ENCODE results near the gene TTC27.
A peak's percentile ranks its signal among the peaks of the same experiment; 100 is the strongest.

TTC27 gene

DNA sequence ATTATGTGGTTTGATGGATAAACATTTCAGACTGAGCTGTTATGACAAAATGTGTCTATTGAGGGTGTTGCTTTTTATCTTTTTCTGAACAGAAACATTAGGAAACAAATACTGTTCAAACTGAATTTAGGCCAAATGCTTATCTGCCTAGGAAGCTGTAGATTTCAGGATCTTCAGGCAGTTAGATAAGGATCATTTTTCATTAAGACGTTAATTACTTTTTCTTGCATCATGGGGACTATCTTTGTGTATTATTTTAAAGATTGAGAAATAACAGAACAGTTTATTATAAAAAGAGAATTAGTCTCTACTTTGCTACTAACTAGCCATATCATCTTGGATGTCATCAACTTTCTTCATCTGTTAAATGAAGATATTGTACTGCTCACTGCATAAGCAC is 107.5 kb downstream of the TTC27 start:
- DNase-seq (ENCODE audit: low read depth, low spot score): no peak
- H3K4me3 ChIP-seq (ENCODE audit: low read depth, low read length): no peak overlapping the region
- TF ChIP-seq, protein P1, sequence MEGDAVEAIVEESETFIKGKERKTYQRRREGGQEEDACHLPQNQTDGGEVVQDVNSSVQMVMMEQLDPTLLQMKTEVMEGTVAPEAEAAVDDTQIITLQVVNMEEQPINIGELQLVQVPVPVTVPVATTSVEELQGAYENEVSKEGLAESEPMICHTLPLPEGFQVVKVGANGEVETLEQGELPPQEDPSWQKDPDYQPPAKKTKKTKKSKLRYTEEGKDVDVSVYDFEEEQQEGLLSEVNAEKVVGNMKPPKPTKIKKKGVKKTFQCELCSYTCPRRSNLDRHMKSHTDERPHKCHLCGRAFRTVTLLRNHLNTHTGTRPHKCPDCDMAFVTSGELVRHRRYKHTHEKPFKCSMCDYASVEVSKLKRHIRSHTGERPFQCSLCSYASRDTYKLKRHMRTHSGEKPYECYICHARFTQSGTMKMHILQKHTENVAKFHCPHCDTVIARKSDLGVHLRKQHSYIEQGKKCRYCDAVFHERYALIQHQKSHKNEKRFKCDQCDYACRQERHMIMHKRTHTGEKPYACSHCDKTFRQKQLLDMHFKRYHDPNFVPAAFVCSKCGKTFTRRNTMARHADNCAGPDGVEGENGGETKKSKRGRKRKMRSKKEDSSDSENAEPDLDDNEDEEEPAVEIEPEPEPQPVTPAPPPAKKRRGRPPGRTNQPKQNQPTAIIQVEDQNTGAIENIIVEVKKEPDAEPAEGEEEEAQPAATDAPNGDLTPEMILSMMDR (IDR thresholded peaks at IDR 0.05; ENCODE audit: low read depth, low read length): no peak
- in situ Hi-C loops (cut with HindIII; ENCODE audit: low sequenced_read_pairs): no loop called here

DNA sequence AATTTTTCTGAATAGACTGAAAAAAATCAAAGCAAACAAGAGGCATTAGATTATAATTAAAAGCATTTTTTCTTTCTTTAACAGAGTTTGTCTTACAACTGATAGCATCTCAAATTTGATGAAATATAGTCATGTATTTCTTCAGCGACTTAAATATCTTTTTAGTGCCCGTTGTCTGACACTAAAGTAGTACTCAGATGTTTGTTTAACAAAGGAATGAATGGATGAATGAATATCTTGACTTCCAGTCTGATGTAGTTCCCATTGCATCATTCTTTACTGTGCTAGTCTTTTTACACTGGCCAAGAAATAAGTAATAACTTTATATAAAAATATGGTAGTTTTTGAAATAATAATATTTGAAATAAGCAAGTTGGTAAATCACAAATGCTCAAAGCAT is 111.1 kb downstream of the TTC27 start:
- in situ Hi-C loops (cut with HindIII; ENCODE audit: low sequenced_read_pairs): no loop called here
- TF ChIP-seq, protein P1 (IDR thresholded peaks at IDR 0.05; ENCODE audit: low read depth, low read length): no peak
- no peak for DNase-seq (ENCODE audit: low read depth, low spot score)
- H3K4me3 ChIP-seq (ENCODE audit: low read depth, low read length): no peak overlapping the region

DNA sequence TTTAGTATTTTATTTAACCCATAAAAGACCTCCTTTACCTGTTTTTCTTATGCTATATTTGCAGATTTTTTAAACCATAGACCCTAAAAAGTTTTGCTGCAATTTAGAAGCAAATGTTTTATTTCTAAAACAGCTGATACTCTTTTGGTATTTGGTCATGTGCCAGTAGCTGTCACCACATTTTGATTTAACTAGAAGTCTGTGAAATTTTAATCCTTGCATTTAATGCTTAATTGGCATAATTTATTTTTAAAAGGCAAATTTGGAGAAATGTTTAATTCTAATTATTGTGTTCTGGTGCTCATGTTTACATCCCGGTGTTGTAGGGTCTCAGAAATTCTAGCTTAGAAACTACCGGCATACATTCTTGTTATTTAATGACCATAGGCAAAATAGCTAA is 111.8 kb downstream of the TTC27 start:
- H3K4me3 ChIP-seq (ENCODE audit: low read depth, low read length): no peak overlapping the region
- in situ Hi-C loops (cut with HindIII; ENCODE audit: low sequenced_read_pairs): no loop called here
- TF ChIP-seq, protein P1 (IDR thresholded peaks at IDR 0.05; ENCODE audit: low read depth, low read length): no peak
- no peak for DNase-seq (ENCODE audit: low read depth, low spot score)

DNA sequence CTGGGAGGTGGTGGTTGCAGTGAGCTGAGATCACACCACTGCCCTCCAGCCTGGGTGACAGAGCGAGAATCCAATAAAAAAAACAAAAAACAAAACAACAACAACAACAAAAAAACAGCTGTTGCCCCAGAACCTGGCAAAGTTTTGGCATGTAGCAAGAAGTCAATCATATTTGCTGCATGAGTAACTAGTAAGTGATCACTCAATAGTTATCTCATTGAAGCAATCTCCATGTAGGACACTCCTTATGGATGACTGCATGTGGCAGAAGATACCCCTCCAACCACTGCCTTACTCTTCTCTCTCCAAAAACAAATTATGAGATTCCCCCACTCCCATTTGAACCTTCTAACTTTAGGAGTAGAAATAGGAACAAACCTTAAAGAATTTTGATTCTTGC is 113.7 kb downstream of the TTC27 start:
- in situ Hi-C loops (cut with HindIII; ENCODE audit: low sequenced_read_pairs): no loop called here
- TF ChIP-seq, protein P1 (IDR thresholded peaks at IDR 0.05; ENCODE audit: low read depth, low read length): no peak
- no peak for DNase-seq (ENCODE audit: low read depth, low spot score)
- H3K4me3 ChIP-seq (ENCODE audit: low read depth, low read length): no peak overlapping the region

DNA sequence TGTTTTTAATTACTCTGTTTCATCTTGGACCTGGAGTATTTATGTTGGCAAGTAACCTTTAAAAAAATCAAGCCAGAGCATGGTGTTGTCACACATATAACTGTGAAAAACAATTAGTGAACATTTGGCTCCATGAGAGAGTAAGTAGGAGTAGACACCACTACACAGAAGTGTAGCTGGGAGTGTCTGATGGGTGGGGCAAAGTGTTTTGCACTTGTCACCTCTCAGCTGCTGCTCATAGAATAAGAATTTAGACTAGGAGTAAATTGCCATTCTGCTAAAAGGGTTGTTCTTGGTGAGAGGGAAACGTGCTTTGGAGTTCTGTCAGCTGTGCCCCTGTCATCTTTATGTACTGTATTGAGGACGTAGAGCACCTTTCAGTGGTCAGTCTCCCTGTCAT is 114.5 kb downstream of the TTC27 start:
- TF ChIP-seq, protein P1 (IDR thresholded peaks at IDR 0.05; ENCODE audit: low read depth, low read length): no peak
- in situ Hi-C loops (cut with HindIII; ENCODE audit: low sequenced_read_pairs): no loop called here
- H3K4me3 ChIP-seq (ENCODE audit: low read depth, low read length): no peak overlapping the region
- no peak for DNase-seq (ENCODE audit: low read depth, low spot score)

DNA sequence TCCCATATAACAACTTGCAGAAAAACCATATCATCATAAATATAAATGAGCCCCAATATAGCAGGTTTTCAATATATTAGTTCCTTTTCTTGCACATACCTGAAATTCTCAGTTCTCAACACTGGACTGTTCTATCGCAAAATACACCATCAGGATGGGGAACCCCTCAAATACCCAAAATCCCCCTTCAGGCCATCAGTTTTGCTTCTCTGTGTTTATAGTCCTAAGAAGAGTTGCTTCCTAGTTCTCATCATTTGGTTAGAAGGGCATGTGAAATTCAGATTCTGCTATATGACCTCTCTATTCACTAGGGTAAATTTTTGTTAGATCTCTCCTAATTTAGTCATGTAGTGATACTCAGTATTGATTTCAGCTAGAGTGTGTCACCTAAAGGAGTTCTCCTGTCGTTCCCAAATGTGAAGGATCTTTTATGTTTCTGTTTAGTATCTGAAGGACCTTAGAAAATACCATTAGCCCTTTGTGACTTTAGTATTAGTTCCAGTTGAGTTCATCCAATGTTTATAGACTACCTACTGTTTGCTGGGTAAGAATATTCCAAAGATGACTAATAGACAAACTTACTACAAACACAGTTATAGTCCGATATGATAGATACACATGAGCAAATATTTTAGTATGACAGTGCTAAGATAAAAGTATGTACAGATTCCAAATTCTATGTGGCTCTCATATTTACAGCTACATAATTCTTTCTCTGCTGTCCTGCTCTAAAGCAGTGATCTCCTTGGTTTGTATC is 115.8 kb downstream of the TTC27 start:
- in situ Hi-C loops (cut with HindIII; ENCODE audit: low sequenced_read_pairs): no loop called here
- no peak overlapping the region for H3K4me3 ChIP-seq (ENCODE audit: low read depth, low read length)
- DNase-seq (ENCODE audit: low read depth, low spot score): peak; percentile 20
- TF ChIP-seq, protein P1 (IDR thresholded peaks at IDR 0.05; ENCODE audit: low read depth, low read length): no peak

Measured in astrocyte of the spinal cord (primary cell).